Ectodermal cell (in vitro differentiated cells): ENCODE measurements around the gene HOXA5.

ENCODE experiments used
- H3K27ac ChIP-seq: 2 replicates; pipeline ENCODE4 v1.7.0; 2013; ENCODE audit warnings: mild to moderate bottlenecking, low read depth, low read length; ENCODE audit not compliant: insufficient read depth, poor library complexity, severe bottlenecking
- H3K27me3 ChIP-seq: 2 replicates; pipeline ENCODE4 v1.7.0; 2013; ENCODE audit warnings: mild to moderate bottlenecking, low read length; ENCODE audit not compliant: insufficient read depth, control insufficient read depth, poor library complexity, severe bottlenecking
- H3K36me3 ChIP-seq: one replicate; pipeline ENCODE4 v1.7.0; 2013; ENCODE audit warnings: low read length; ENCODE audit not compliant: control insufficient read depth, insufficient read depth
- H3K4me1 ChIP-seq: one replicate; pipeline ENCODE4 v1.7.0; 2013; ENCODE audit warnings: low read length; ENCODE audit not compliant: control insufficient read depth, insufficient read depth
- H3K4me3 ChIP-seq: 2 replicates; pipeline ENCODE4 v1.7.0; 2013; ENCODE audit warnings: low read depth, low read length, control low read depth; ENCODE audit not compliant: insufficient read depth
- H3K9me3 ChIP-seq: 2 replicates; pipeline ENCODE4 v1.7.0; 2013; ENCODE audit warnings: mild to moderate bottlenecking, low read length, moderate library complexity; ENCODE audit not compliant: control insufficient read depth
- WGBS, 2 experiments: methylation state at CpG; one replicate each; pipeline ENCODE4 v1.1.7; 2013; ENCODE audit warnings: missing lambda C conversion rate in 2 of 2; 5-methylcytosine and 5-hydroxymethylcytosine counted together

The HOXA5 gene

DNA sequence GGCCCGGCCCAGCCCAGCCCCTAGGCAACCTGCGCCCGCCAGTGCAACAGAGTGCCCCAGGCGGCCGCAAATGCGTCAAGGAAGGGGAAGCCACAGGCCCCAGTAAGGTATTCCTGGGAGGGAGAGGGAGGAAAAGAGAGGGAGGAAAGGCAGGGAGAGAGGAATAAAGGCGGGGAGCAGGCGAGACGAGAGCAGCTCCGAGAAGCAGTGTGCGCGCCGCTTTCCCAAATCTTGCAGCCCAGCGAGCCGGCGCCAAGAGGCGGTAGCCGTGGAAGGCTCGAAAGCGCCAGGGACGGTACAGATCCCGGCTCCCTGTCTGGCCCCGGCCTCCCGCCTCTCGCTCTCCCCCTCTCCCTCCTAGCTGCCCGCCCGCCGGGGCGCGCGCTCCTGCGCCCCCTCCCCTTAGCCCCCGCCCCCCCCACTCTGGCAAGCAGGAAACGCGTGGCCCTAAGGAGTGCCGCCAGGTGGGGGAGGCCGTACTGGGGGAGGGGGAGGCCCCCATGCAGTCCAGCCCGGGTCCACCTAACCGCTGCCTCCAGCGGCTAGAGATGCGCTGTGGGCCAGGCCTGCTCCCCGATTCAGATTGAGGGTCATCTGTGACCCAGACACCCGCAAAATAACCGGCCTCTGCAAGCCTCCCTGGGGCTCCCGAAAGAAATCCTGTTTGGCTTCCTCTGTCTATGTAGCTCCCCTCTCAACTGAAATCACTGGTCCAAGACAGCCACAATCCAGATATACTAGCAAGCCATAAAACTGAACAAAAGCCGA, 26.4 kb upstream of the HOXA5 start:
- H3K36me3 ChIP-seq: no peaks in the 10 kb centered on the region
- H3K27me3 ChIP-seq: peaks cover 100% of the 10 kb centered on the region
- 3% methylated on average over 38 to 46 of the region's 46 CpGs for WGBS, 2 experiments
- H3K27ac ChIP-seq: no peak overlapping the region
- no peak overlapping the region for H3K4me3 ChIP-seq
- no peaks in the 10 kb centered on the region for H3K9me3 ChIP-seq
- no peaks in the 10 kb centered on the region for H3K4me1 ChIP-seq

GRCh38 chr7:27168265-27168947, 24.9 kb upstream of the HOXA5 start:
- H3K27ac ChIP-seq: no peak overlapping the region
- WGBS, 2 experiments: 6 to 7% methylated on average over 25 of the region's 25 CpGs

GRCh38 chr7:27167916-27168264, 24.4 kb upstream of the HOXA5 start:
- Histone ChIP-seq H3K36me3 (no peaks in the 10 kb centered on the region), H3K27ac (no peak overlapping the region), H3K27me3 (peaks cover 100% of the 10 kb centered on the region), H3K4me3 (no peak overlapping the region), H3K9me3 (no peaks in the 10 kb centered on the region), H3K4me1 (no peaks in the 10 kb centered on the region)
- 23 to 24% methylated on average over 4 of the region's 4 CpGs for WGBS, 2 experiments

More at GRCh38 chr7:27168265-27168947, 24.9 kb upstream of the HOXA5 start:
- H3K27me3 ChIP-seq: peaks cover 100% of the 10 kb centered on the region
- H3K4me1 ChIP-seq: no peaks in the 10 kb centered on the region
- no peak overlapping the region for H3K4me3 ChIP-seq
- H3K9me3 ChIP-seq: no peaks in the 10 kb centered on the region
- no peaks in the 10 kb centered on the region for H3K36me3 ChIP-seq

- H3K27me3 ChIP-seq: peaks cover 100% of the 10 kb centered on the region
- WGBS, 2 experiments: 5% methylated on average over 50 of the region's 50 CpGs
- H3K27ac ChIP-seq: no peak overlapping the region
- H3K4me3 ChIP-seq: no peak overlapping the region
- H3K36me3 ChIP-seq: no peaks in the 10 kb centered on the region
- H3K4me1 ChIP-seq: no peaks in the 10 kb centered on the region
- no peaks in the 10 kb centered on the region for H3K9me3 ChIP-seq
Observed at GRCh38 chr7:27166531-27167505, 23.3 kb upstream of the HOXA5 start.

DNA sequence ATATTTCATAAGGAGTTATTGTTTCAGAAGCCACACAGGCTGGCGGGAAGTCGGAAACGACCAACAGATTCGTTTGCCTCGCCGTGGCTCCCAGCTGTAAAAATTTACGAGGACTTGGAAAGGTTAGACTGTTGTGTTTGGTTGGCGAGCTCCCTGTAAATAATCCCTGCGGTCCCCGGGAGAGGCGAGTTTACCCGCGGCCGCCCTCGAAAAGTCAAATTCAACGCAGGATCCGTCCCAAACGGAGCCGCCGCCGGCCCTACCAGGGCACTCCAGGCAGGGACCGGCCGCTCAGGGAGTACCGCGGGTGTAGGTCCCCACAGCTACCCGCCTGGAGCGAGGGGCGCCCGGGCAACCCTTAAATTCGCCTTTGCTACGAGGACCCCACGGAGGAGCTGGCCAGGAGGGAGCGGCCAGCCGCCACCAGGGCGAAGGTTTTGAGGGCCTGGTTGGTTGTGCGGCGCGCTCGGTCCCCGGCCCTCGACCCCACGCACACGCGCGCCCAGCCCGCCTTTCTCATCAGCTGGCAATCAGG, 22.6 kb upstream of the HOXA5 start:
- WGBS, 2 experiments: 9 to 10% methylated on average over 46 of the region's 46 CpGs
- no peak overlapping the region for H3K27ac ChIP-seq
- H3K36me3 ChIP-seq: no peaks in the 10 kb centered on the region
- peaks cover 100% of the 10 kb centered on the region for H3K27me3 ChIP-seq
- no peaks in the 10 kb centered on the region for H3K4me1 ChIP-seq
- no peaks in the 10 kb centered on the region for H3K9me3 ChIP-seq
- H3K4me3 ChIP-seq: no peak overlapping the region

DNA sequence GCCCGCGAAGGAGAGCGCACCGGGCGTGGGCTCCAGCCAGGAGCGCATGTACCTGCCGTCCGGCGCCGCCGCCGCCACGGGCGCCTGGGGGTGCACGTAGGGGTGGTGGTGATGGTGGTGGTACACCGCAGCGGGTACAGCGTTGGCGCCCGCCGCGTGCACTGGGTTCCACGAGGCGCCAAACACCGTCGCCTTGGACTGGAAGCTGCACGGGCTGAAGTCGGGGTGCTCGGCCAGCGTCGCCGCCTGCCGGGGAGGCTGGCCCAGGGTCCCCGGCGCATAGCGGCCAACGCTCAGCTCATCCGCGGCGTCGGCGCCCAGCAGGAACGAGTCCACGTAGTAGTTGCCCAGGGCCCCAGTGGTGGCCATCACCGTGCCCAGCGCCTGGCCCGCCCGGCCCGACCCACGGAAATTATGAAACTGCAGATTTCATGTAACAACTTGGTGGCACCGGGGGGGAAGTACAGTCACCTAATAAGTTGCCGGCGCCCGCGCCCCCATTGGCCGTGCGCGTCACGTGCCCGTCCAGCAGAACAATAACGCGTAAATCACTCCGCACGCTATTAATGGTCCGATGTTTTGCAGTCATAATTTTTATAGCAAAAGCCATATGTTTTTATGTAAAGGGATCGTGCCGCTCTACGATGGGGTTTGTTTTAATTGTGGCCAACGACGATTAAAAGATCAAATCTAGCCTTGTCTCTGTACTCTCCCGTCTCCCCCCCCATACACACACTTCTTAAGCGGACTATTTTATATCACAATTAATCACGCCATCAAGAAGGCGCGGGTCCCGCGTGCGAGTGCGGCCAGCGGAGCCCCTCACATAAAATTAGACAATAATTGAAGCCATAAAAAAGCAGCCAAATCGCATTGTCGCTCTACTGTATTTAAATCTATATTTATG, 21.9 kb upstream of the HOXA5 start, which contains the start of gene HOXA9:
Gene HOXA9 (minus strand): TSS at position 449 of the 907 bp plus-strand sequence. CDS start 80 bp downstream, at position 369.
- WGBS, 2 experiments: 13% methylated on average over 82 of the region's 82 CpGs

DNA sequence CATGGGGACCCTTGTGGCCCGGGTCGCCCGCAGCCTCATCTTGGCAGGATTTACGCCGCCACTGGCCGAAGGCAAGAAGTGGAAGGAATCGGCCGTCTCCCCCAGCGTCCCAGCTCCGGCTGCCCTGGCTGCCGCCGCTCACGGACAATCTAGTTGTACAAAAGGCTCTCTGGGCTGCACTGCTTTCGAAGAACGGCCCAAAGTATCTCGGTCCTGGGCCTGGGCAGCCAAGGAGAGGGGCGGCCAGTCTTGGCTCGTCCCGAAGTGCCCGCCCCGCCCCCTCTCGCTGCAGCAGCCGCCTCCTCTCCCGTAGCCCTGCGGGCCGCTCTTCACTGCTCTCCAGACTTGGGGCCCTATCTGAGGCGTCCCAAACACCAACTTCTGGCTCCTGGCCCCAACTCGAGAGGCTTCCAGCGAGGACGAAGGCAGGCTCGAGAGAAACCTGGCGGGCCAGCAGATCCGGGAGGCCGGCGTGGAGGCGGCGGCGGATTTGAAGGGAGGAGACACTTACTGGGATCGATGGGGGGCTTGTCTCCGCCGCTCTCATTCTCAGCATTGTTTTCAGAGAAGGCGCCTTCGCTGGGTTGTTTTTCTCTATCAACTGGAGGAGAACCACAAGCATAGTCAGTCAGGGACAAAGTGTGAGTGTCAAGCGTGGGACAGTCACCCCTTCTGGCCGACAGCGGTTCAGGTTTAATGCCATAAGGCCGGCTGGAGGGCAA, 21.0 kb upstream of the HOXA5 start:
- no peak overlapping the region for H3K27ac ChIP-seq
- WGBS, 2 experiments: 2% methylated on average over 47 of the region's 47 CpGs
- H3K27me3 ChIP-seq: peaks cover 100% of the 10 kb centered on the region
- H3K36me3 ChIP-seq: no peaks in the 10 kb centered on the region
- no peaks in the 10 kb centered on the region for H3K9me3 ChIP-seq
- no peaks in the 10 kb centered on the region for H3K4me1 ChIP-seq
- H3K4me3 ChIP-seq: no peak overlapping the region

More for the DNA sequence above, 21.9 kb upstream of the HOXA5 start, which contains the start of gene HOXA9:
- H3K36me3 ChIP-seq: no peaks in the 10 kb centered on the region
- H3K27me3 ChIP-seq: peaks cover 100% of the 10 kb centered on the region
- no peaks in the 10 kb centered on the region for H3K9me3 ChIP-seq
- no peak within 1 kb of the TSS for H3K4me3 ChIP-seq
- no peak within 1 kb of the TSS for H3K27ac ChIP-seq
- no peaks in the 10 kb centered on the region for H3K4me1 ChIP-seq

- Histone ChIP-seq H3K4me3 (no peak overlapping the region), H3K27ac (no peak overlapping the region), H3K9me3 (no peaks in the 10 kb centered on the region), H3K36me3 (no peaks in the 10 kb centered on the region), H3K4me1 (no peaks in the 10 kb centered on the region), H3K27me3 (peaks cover 100% of the 10 kb centered on the region)
- 6 to 8% methylated on average over 12 of the region's 12 CpGs for WGBS, 2 experiments
Observed at GRCh38 chr7:27164045-27164366, 20.5 kb upstream of the HOXA5 start.
